ENCODE results near the gene USP14.

GRCh38 chr18:156514-157230 is 1.7 kb upstream of the USP14 start:
- TF ChIP-seq ZNF513 (tag by site-specific recombination; IDR thresholded peaks at IDR 0.05) (no peak), ZBTB26 (tag by site-specific recombination; optimal IDR thresholded peaks at IDR 0.05) (no peak), GLI2 (tag by site-specific recombination; IDR thresholded peaks at IDR 0.05; ENCODE audit: borderline replicate concordance, low read depth) (no peak), ZNF248 (tag by site-specific recombination; IDR thresholded peaks at IDR 0.05) (no peak), CTCF (tag by site-specific recombination; IDR thresholded peaks at IDR 0.05) (no peak), ZNF354C (tag by site-specific recombination; IDR thresholded peaks at IDR 0.05; ENCODE audit: borderline replicate concordance, low read depth) (no peak), ZNF362 (tag by site-specific recombination; IDR thresholded peaks at IDR 0.05) (no peak), ZNF776 (tag by site-specific recombination; IDR thresholded peaks at IDR 0.05; ENCODE audit: borderline replicate concordance) (no peak), ZSCAN5A (tag by site-specific recombination; IDR thresholded peaks at IDR 0.05) (no peak), YY1 (tag by site-specific recombination; IDR thresholded peaks at IDR 0.05) (no peak), ZNF146 (tag by site-specific recombination; IDR thresholded peaks at IDR 0.05) (no peak), ZNF202 (tag by site-specific recombination; IDR thresholded peaks at IDR 0.05; ENCODE audit: borderline replicate concordance) (no peak), PBX3 (CRISPR knock-in tag; IDR thresholded peaks at IDR 0.05) (no peak), RBAK (tag by site-specific recombination; IDR thresholded peaks at IDR 0.05) (no peak)

Data from HEK293 (cell line).